Inferior parietal cortex (tissue), 1 donor: ENCODE data around the gene PSMB9.

ENCODE experiments used
- DNase-seq: peaks from one replicate; pipeline ENCODE4 v3.0.0-alpha.2; 2016; ENCODE audit errors: extremely low spot score

The PSMB9 gene

DNA sequence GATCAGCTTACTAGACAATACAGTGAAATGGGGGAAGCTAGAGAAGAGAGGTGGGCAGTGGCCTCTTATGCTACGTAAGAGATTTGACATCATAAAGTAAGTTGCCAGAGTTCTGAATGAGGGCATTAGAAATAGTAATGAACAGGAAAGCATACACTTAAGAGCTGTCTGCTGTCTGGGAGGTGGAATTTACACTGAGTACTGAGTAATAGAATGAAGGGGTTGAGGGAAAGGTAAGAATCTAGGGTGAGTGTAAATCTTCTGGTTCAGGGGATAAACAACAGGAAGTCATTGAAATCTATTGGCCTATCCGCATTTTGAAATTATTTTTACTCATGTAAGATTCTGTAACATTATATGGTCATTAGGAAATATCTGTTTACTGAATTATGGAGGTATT lies 51.1 kb downstream of the PSMB9 start:
- no peak for DNase-seq

- DNase-seq, result no peak
These were observed 52.5 kb downstream of the PSMB9 start for GRCh38 chr6:32906539-32906938.

DNA sequence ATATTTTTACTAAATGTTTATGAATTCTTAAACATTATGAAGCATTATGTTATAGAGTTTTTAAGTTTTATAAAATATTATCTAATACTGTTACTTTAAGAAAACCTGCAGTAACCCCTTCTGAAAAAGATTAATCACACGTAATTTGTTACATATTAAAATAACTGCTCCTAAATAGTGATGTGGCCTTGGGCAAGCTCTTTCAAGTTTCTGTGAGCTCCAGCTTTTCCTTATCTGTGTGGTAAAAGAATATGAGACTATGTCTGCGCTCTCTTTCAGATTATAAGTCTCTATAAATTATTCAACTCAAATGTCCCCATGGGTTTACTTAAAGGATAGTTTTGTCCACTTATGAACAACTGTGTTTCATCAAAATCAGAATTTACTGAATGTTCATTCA lies 54.9 kb downstream of the PSMB9 start:
- no peak for DNase-seq
